ENCODE measurements around the gene MALT1.

MALT1 gene

DNA sequence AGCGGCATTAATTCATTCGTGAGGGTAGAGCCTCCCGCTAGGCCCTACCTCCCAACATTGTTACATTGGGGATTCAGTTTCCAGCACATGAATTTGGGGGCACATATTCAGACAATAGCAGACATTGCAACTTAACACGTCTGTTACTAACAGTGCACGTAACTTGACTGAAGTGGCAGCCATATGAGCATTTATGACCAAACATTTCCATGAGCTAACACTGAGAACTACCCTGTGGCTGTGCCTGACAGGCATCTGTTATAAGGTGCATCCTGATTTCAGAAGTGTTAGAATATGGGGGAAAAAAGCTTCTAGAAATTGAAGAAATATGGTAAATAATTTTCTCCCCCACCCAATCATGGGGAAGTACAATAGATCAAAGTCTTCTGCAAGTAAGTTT, 24.5 kb downstream of the MALT1 start:
- ChIA-PET POLR2A (no interaction called here), CTCF (no interaction called here)
- Histone ChIP-seq H3K9me3 (ENCODE audit: control extremely low read depth in 1 of 5, control insufficient read depth in 4 of 5, insufficient read depth in 2 of 5, low read depth in 1 of 5, low read length in 4 of 5) (no peaks in the 10 kb centered on the region), H3K4me3 (ENCODE audit: control insufficient read depth in 1 of 7, extremely low read depth in 1 of 7, insufficient read depth in 4 of 7, low read depth in 2 of 7, low read length in 6 of 7) (no peak overlapping the region), H3K27me3 (replicated peaks in 2 of 5; ENCODE audit: control insufficient read depth in 4 of 5, insufficient read depth in 5 of 5, low read length in 4 of 5) (no peaks in the 10 kb centered on the region), H3K4me1 (ENCODE audit: control extremely low read depth in 1 of 4, control insufficient read depth in 4 of 4, insufficient read depth in 4 of 4, low read length in 3 of 4) (peaks cover 0 to 15% (median 4%) of the 10 kb centered on the region in 4 experiments), H3K27ac (ENCODE audit: insufficient read depth in 1 of 2, low read depth in 1 of 2, low read length in 2 of 2, poor library complexity in 1 of 2, severe bottlenecking in 2 of 2) (no peak overlapping the region), H3K36me3 (ENCODE audit: control insufficient read depth in 4 of 4, insufficient read depth in 4 of 4, low read length in 3 of 4) (peaks cover 0 to 13% (median 3%) of the 10 kb centered on the region in 4 experiments)
- DNase-seq: peak in 1 of 3 donors; percentile 20
- WGBS (ENCODE audit: insufficient coverage): 95% methylated on average over 5 of the region's 5 CpGs

DNA sequence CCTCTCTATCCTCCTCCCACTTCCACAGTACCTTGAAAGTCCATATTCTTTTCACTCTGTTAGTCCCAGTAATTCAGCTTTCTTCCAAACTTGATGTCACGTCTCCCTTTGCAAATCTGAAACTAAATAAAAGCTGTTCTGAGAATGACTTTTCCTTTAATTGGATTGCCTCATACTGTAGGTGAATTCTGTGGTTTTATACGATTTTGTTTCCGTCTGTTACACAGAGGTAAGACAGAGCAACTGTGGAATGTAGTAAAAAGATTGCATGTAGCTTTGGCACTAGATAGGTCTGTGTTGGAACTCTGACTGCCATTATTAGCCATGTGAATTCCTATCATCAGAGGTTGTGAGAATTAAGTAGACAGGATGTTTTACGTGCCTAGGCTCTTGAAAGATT, 25.9 kb downstream of the MALT1 start:
- H3K4me1 ChIP-seq (ENCODE audit: control extremely low read depth in 1 of 4, control insufficient read depth in 4 of 4, insufficient read depth in 4 of 4, low read length in 3 of 4): peaks cover 0 to 8% (median 4%) of the 10 kb centered on the region in 4 experiments
- H3K27ac ChIP-seq (ENCODE audit: insufficient read depth in 1 of 2, low read depth in 1 of 2, low read length in 2 of 2, poor library complexity in 1 of 2, severe bottlenecking in 2 of 2): no peak overlapping the region
- no peaks in the 10 kb centered on the region for H3K9me3 ChIP-seq (ENCODE audit: control extremely low read depth in 1 of 5, control insufficient read depth in 4 of 5, insufficient read depth in 2 of 5, low read depth in 1 of 5, low read length in 4 of 5)

DNA sequence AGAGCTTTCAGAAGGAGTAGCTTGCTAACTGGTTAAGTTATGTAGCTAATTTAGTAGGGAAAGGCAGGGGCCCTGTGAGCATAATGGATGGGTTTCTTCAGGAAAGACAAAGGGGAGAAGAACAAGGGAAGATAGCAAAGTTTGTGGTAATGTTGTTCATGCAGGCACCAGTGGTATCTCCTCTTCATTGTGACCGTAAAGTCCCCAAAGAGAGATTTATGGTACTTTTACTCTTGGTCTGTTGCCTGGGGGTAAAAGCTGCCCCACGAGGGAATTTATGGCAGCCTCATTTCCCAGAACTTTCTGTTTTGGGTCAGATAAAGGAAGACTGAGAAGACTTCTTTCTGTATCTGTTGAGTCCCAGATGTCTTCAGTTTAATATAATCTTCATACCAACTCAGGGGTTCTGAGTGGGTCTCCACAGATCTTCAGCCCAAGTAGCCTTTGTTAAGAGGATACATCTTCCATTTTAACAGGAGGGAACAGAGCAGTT, 27.5 kb downstream of the MALT1 start:
- ChIA-PET POLR2A (no interaction called here), CTCF (interaction anchor here (1.0 to 1.6 kb wide), 4 partner anchors 11 to 65 kb away, joined by 4 read pairs; no protein-coding TSS in a partner anchor)
- Histone ChIP-seq H3K27me3 (replicated peaks in 2 of 5; ENCODE audit: control insufficient read depth in 4 of 5, insufficient read depth in 5 of 5, low read length in 4 of 5) (no peaks in the 10 kb centered on the region), H3K36me3 (ENCODE audit: control insufficient read depth in 4 of 4, insufficient read depth in 4 of 4, low read length in 3 of 4) (peaks cover 2 to 20% (median 4%) of the 10 kb centered on the region in 4 experiments), H3K9me3 (ENCODE audit: control extremely low read depth in 1 of 5, control insufficient read depth in 4 of 5, insufficient read depth in 2 of 5, low read depth in 1 of 5, low read length in 4 of 5) (no peaks in the 10 kb centered on the region), H3K4me1 (ENCODE audit: control extremely low read depth in 1 of 4, control insufficient read depth in 4 of 4, insufficient read depth in 4 of 4, low read length in 3 of 4) (peaks cover 0 to 8% (median 4%) of the 10 kb centered on the region in 4 experiments), H3K27ac (ENCODE audit: insufficient read depth in 1 of 2, low read depth in 1 of 2, low read length in 2 of 2, poor library complexity in 1 of 2, severe bottlenecking in 2 of 2) (no peak overlapping the region), H3K4me3 (ENCODE audit: control insufficient read depth in 1 of 7, extremely low read depth in 1 of 7, insufficient read depth in 4 of 7, low read depth in 2 of 7, low read length in 6 of 7) (no peak overlapping the region)
- WGBS (ENCODE audit: insufficient coverage): no CpG with 5 or more reads among the region's 2 CpGs
- no peak for DNase-seq

More for the DNA sequence above, 25.9 kb downstream of the MALT1 start:
- ChIA-PET CTCF (interaction anchor here (0.6 to 1.6 kb wide), 3 partner anchors 9 to 1174 kb away, joined by 3 to 4 read pairs (median 4); no protein-coding TSS in a partner anchor), POLR2A (no interaction called here)
- DNase-seq: no peak
- WGBS (ENCODE audit: insufficient coverage): no CpG with 5 or more reads among the region's 4 CpGs
- H3K27me3 ChIP-seq (replicated peaks in 2 of 5; ENCODE audit: control insufficient read depth in 4 of 5, insufficient read depth in 5 of 5, low read length in 4 of 5): no peaks in the 10 kb centered on the region
- H3K4me3 ChIP-seq (ENCODE audit: control insufficient read depth in 1 of 7, extremely low read depth in 1 of 7, insufficient read depth in 4 of 7, low read depth in 2 of 7, low read length in 6 of 7): no peak overlapping the region
- peaks cover 2 to 16% (median 4%) of the 10 kb centered on the region in 4 experiments for H3K36me3 ChIP-seq (ENCODE audit: control insufficient read depth in 4 of 4, insufficient read depth in 4 of 4, low read length in 3 of 4)

DNA sequence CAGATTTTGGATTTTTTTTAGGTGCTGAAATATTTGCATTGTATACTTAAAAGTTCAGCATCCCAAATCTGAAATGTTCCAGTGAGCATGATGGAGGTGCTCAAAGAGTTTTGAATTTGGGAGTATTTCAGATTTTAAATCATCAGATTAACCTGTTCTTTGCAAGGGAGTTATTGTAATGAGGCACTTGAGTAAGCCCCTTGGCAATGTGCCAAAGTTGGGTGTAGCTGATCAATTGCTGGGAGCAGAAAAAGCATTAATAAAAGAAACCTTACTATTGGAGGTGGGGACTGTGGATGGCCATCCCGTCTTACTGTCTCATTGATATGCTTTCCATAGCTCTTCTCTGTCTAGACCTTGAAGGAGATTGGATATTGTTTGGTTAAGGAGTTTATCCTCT, 28.3 kb downstream of the MALT1 start:
- H3K27me3 ChIP-seq (replicated peaks in 2 of 5; ENCODE audit: control insufficient read depth in 4 of 5, insufficient read depth in 5 of 5, low read length in 4 of 5): no peaks in the 10 kb centered on the region
- peaks cover 2 to 18% (median 4%) of the 10 kb centered on the region in 4 experiments for H3K36me3 ChIP-seq (ENCODE audit: control insufficient read depth in 4 of 4, insufficient read depth in 4 of 4, low read length in 3 of 4)
- H3K27ac ChIP-seq (ENCODE audit: insufficient read depth in 1 of 2, low read depth in 1 of 2, low read length in 2 of 2, poor library complexity in 1 of 2, severe bottlenecking in 2 of 2): no peak overlapping the region
- 100% methylated on average over 1 of the region's 1 CpG for WGBS (ENCODE audit: insufficient coverage)
- ChIA-PET POLR2A (no interaction called here), CTCF (interaction anchor here (1.5 kb wide), 1 partner anchor 170 kb away, joined by 4 read pairs; no protein-coding TSS in a partner anchor)
- H3K4me1 ChIP-seq (ENCODE audit: control extremely low read depth in 1 of 4, control insufficient read depth in 4 of 4, insufficient read depth in 4 of 4, low read length in 3 of 4): peaks cover 0 to 7% (median 3%) of the 10 kb centered on the region in 4 experiments
- H3K4me3 ChIP-seq (ENCODE audit: control insufficient read depth in 1 of 7, extremely low read depth in 1 of 7, insufficient read depth in 4 of 7, low read depth in 2 of 7, low read length in 6 of 7): no peak overlapping the region
- no peaks in the 10 kb centered on the region for H3K9me3 ChIP-seq (ENCODE audit: control extremely low read depth in 1 of 5, control insufficient read depth in 4 of 5, insufficient read depth in 2 of 5, low read depth in 1 of 5, low read length in 4 of 5)
- DNase-seq: no peak

DNA sequence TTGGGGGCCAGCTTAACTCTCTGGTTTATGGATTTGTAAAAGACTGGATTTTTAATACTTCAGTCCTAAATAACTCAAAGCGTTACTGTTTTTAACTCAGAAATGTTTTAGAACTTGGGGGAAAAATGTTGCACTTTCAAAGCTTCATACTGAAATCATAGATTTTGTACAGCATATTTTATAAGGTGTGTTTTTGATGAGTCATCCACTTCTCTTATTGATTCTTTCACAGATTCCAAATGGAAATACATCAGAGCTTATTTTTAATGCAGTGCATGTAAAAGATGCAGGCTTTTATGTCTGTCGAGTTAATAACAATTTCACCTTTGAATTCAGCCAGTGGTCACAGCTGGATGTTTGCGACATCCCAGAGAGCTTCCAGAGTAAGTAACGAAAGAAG, 28.9 kb downstream of the MALT1 start:
- peaks cover 0 to under 1% (median 0%) of the 10 kb centered on the region in 4 experiments for H3K4me1 ChIP-seq (ENCODE audit: control extremely low read depth in 1 of 4, control insufficient read depth in 4 of 4, insufficient read depth in 4 of 4, low read length in 3 of 4)
- no peaks in the 10 kb centered on the region for H3K9me3 ChIP-seq (ENCODE audit: control extremely low read depth in 1 of 5, control insufficient read depth in 4 of 5, insufficient read depth in 2 of 5, low read depth in 1 of 5, low read length in 4 of 5)
- no peak overlapping the region for H3K27ac ChIP-seq (ENCODE audit: insufficient read depth in 1 of 2, low read depth in 1 of 2, low read length in 2 of 2, poor library complexity in 1 of 2, severe bottlenecking in 2 of 2)
- no peak for DNase-seq
- no peak overlapping the region for H3K4me3 ChIP-seq (ENCODE audit: control insufficient read depth in 1 of 7, extremely low read depth in 1 of 7, insufficient read depth in 4 of 7, low read depth in 2 of 7, low read length in 6 of 7)
- peaks cover 2 to 16% (median 4%) of the 10 kb centered on the region in 4 experiments for H3K36me3 ChIP-seq (ENCODE audit: control insufficient read depth in 4 of 4, insufficient read depth in 4 of 4, low read length in 3 of 4)
- POLR2A ChIA-PET: no interaction called here
- WGBS (ENCODE audit: insufficient coverage): 100% methylated on average over 1 of the region's 4 CpGs
- no peaks in the 10 kb centered on the region for H3K27me3 ChIP-seq (replicated peaks in 2 of 5; ENCODE audit: control insufficient read depth in 4 of 5, insufficient read depth in 5 of 5, low read length in 4 of 5)
- CTCF ChIA-PET: interaction anchor here (1.5 kb wide), 1 partner anchor 170 kb away, joined by 4 read pairs; no protein-coding TSS in a partner anchor

DNA sequence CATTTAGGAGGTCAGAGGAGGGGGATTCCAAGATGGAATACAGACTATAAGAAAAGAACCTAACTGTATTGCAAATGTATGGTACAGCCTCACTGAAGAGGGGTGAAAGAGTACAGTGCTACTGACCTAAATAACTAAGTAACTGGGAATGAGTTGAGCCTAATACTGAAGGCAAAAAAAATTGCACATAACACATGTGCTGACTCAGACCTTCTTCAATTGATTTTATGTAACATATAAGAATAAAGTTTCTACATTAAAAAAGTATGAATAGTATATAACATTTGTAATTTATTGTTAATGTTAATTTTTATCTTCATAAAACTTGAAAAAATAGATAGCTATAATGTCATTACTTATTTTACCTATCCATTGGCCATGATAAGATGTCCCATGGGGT, 41.7 kb downstream of the MALT1 start:
- Histone ChIP-seq H3K27ac (ENCODE audit: insufficient read depth in 1 of 2, low read depth in 1 of 2, low read length in 2 of 2, poor library complexity in 1 of 2, severe bottlenecking in 2 of 2) (no peak overlapping the region), H3K9me3 (ENCODE audit: control extremely low read depth in 1 of 5, control insufficient read depth in 4 of 5, insufficient read depth in 2 of 5, low read depth in 1 of 5, low read length in 4 of 5) (no peaks in the 10 kb centered on the region), H3K4me1 (ENCODE audit: control extremely low read depth in 1 of 4, control insufficient read depth in 4 of 4, insufficient read depth in 4 of 4, low read length in 3 of 4) (peaks cover 5 to 17% (median 11%) of the 10 kb centered on the region in 4 experiments), H3K36me3 (ENCODE audit: control insufficient read depth in 4 of 4, insufficient read depth in 4 of 4, low read length in 3 of 4) (peaks cover 0 to 2% (median under 1%) of the 10 kb centered on the region in 4 experiments), H3K4me3 (ENCODE audit: control insufficient read depth in 1 of 7, extremely low read depth in 1 of 7, insufficient read depth in 4 of 7, low read depth in 2 of 7, low read length in 6 of 7) (no peak overlapping the region), H3K27me3 (replicated peaks in 2 of 5; ENCODE audit: control insufficient read depth in 4 of 5, insufficient read depth in 5 of 5, low read length in 4 of 5) (no peaks in the 10 kb centered on the region)
- POLR2A ChIA-PET: no interaction called here
- CTCF ChIA-PET: no interaction called here
- no peak for DNase-seq

DNA sequence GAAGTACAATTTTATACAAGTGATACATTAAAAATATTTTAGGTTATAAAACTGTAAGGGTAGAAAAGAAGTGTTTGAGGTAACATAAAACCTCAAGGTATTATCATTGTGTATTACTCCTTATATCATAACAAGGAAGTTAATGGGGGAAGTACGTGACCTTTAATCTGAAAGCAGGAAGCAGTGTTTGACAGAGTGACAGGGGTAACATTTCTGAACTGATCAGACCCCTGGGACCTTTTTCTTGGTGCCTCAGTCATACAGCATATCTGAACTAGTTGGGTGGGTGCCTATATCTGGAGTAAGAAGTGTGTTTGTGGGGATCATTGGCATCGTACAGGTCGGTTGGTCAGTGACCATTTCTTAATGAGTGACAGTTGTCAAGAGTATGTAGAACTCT, 43.0 kb downstream of the MALT1 start:
- no peak overlapping the region for H3K4me3 ChIP-seq (ENCODE audit: control insufficient read depth in 1 of 7, extremely low read depth in 1 of 7, insufficient read depth in 4 of 7, low read depth in 2 of 7, low read length in 6 of 7)
- no peaks in the 10 kb centered on the region for H3K9me3 ChIP-seq (ENCODE audit: control extremely low read depth in 1 of 5, control insufficient read depth in 4 of 5, insufficient read depth in 2 of 5, low read depth in 1 of 5, low read length in 4 of 5)
- no peaks in the 10 kb centered on the region for H3K27me3 ChIP-seq (replicated peaks in 2 of 5; ENCODE audit: control insufficient read depth in 4 of 5, insufficient read depth in 5 of 5, low read length in 4 of 5)
- H3K36me3 ChIP-seq (ENCODE audit: control insufficient read depth in 4 of 4, insufficient read depth in 4 of 4, low read length in 3 of 4): no peaks in the 10 kb centered on the region
- POLR2A ChIA-PET: no interaction called here
- CTCF ChIA-PET: no interaction called here
- WGBS (ENCODE audit: insufficient coverage): 60% methylated on average over 1 of the region's 3 CpGs
- no peak overlapping the region for H3K27ac ChIP-seq (ENCODE audit: insufficient read depth in 1 of 2, low read depth in 1 of 2, low read length in 2 of 2, poor library complexity in 1 of 2, severe bottlenecking in 2 of 2)
- DNase-seq: peak in 1 of 3 donors; percentile 13
- H3K4me1 ChIP-seq (ENCODE audit: control extremely low read depth in 1 of 4, control insufficient read depth in 4 of 4, insufficient read depth in 4 of 4, low read length in 3 of 4): peaks cover 5 to 17% (median 11%) of the 10 kb centered on the region in 4 experiments
